HuH-7.5 (cell line): ENCODE measurements around the gene CDK5RAP1.

Experiments
- DNase-seq: peaks from one replicate; pipeline ENCODE4 v3.0.0; 2011; ENCODE audit warnings: low spot score

CDK5RAP1 gene

DNA sequence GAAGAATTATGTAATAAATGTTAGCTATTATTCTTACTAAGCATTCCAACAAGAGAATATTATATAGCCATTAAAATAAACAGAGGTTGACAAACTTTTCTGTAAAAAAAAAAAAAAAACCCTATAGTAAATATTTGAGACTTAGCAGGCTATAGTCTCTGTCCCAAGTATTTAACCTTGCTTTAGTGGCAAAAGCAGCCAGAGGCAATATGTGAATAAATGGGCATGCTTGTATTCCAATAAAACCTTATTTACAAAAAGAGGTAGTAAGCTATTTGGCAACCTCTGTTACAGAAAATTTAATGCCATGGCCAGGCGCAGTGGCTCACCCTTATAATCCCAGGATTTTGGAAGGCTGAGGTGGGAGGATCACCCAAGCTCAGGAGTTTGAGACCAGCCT is 14.6 kb downstream of the CDK5RAP1 start:
- no peak for DNase-seq

DNA sequence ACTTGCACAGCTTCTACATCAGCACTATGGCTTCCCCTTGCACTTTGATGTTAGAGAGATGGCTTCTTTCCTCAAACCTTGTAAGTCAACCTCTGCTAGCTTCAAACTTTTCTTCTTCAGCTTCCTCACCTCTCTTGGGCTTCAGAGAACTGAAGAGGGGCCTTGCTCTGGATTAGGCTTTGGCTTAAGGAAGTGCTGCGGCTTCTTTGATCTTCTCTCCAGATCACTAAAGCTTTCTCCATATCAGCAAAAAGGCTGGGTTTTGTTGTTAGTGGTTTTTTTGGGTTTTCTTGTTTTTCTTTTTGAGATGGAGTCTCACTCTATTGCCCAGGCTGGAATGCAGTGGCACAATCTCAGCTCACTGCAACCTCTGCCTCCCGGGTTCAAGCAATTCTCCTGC is 24.0 kb downstream of the CDK5RAP1 start:
- no peak for DNase-seq

DNA sequence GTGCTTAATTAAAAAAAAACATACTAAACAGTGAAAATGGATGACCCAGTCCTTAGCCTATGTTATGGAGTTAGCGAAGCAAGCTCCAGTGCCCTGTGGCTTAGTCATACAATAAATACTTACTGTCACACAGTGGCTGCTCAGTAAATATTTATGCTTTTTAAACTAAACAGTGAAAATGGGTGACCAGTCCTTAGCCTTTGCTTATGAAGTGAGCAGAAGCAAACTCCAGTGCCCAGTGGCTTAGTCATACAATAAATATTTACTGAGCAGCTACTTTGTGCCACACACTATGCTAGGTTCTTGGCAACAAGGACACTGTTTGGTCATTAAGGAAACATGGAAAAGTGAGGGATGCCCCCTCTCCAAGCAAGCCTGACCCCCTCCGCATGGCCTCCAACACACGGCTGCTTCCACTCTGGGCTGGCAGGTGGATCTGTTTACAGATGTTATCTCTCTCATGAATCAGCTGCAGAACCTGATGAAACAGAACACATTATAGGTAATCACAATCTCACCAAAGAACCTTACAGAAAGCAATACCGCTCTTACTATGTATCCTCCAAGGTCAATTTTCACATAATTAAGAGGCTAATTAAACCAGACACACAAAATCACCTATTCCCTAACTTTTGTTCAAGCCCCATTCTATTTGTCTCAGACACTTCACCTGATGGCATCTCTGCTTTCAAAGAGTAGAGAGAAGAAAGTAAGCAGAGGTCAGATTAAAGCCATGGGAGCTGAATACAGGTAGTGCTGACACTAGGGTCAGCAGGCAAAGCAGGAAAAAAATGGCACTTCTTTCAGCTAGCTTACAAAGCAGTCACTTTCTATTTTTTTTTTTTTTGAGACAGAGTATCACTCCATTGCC is 27.3 kb downstream of the CDK5RAP1 start:
- peak; percentile 65 for DNase-seq

DNA sequence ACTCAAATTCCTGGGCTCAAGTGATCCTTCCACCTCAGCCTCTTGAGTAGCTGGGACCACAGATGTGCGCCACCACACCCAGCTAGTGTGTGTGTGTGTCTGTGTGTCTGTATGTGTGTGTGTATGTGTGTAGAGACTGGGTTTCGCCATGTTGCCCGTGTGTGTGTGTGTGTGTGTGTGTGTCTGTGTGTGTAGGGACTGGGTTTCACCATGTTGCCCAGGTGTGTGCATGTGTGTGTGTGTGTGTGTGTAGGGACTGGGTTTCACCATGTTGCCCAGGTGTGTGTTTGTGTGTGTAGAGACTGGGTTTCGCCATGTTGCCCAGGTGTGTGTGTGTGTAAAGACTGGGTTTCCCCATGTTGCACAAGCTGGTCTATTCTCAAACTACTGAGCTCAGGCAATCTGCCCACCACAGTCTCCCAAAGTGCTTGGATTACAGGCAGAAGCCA is 28.3 kb downstream of the CDK5RAP1 start:
- no peak for DNase-seq

DNA sequence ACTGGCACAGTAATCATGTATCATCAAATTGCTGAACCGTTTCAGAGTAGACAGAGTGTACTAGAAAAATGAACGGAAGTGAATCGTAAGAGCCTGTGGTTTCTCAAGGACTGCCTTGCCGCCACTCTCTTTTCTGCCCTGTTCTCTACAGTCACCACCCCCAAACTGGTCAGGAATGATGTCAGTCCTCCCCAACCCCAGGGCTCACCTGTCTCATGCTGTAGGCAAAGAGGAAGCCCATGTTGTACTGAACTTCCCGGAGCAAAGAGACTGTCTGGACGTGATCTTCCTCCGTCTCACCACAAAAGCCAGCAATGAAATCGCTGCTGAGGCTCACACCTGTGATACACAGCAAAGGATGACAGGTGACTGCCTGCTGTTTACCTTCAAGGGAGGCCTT is 31.0 kb downstream of the CDK5RAP1 start:
- no peak for DNase-seq

DNA sequence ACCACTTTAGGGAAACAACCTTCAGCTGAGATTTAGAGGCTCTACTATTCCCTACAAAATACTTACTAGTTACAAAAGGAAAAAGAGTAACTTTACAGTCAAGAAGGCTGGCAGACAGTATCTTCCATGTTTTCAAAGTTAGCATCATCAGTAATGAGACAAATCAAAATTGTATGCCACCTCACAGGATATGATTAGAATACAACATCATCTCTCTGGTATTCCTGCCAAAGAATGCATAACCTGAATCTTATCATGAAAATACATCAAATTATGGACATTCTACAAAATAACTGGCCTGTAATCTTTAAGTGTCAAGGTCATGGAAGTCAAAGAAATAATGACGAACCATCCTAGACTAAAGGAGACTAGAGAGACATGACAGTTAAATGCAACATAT is 38.4 kb downstream of the CDK5RAP1 start:
- no peak for DNase-seq

DNA sequence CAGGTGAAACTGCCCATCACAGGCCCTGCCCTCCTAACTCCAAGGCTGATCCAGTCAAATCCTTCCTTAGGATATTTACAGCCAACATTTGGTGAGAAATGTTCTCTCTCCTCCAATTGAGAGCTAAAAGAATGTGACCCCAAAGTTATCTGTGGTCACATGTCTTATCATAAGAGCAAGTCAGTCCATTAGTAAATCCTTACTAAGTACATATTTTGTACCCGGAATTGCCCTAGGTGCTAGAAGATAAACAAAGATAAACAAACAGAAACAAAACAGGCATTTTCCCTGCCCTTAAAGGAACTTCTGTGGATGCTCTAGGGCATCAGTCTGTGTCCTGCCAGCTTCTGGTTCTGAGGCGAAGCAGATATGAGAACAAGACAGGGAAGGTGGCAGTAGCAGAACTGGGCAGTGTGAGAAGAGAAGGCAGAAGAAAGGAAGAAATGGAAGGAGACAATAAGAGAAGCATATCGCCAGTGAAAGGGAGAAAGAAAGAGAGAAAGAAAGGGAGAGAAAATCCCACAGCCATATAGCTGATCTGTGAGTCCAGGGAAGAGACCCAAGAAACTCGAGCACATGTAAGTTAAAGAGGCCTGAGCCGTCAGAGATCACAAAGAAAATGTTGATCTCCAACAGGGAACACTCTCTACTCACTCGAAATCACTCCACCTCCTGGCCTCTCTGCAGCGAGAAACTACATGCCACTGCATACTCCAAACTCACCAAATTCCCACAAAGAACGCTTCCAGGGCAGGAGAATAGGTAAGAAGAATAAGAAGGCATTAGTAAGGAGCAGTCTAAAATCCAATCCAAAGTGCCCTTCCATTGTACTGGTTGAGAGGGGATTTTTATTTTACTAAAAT is 41.7 kb downstream of the CDK5RAP1 start:
- DNase-seq: no peak

DNA sequence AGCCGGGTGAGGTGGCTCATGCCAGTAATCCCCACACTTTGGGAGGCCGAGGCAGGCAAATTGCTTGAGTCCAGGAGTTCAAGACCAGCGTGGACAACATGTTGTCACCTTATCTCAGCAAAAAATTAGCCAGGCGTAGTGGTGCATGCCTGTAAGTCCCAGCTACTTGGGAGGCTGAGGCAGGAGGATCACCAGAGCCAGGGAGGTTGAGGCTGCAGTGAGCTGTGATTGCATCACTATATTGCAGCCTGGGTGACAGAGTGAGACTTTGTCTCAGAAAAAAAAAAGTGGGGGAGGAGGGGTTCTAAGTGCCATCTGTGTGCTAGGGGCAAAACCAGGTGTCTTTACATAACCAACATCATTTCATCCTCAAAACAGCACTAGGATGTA is 48.3 kb downstream of the CDK5RAP1 start:
- no peak for DNase-seq

DNA sequence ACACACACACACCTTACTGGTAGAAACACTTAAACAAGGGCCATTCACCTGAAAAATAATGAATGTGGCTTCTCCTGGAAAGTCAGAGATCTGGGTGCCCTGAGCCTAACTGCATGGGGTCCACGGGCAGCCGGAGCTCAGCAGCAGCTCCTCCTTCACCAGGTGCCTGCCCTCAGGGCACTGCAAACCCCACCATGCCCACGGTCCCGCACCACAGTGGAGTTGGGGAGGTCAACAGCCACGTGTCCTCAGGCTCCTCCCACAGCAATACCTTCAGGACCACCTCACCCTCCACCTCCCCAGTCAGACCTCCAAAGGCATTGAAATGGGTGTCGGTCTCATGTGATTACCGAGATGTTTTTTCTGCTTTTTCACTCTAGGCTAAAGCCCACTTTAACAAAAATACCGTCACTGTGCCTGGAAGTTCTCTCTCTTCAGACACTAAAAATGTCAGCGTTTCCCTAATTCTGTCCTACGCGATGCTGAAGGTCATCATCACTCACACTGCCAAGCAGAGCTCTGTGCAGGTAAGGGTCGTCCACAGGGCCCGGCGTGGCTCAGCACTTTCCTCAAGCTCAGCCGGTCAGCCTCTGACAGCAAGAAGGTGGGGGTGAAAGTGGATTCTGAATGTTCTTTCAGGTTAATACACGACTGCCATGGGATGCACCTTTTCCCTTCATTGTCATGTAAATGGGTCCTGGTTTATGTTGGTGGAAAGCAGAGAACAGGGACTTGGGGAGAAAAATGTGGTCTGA is 48.9 kb downstream of the CDK5RAP1 start:
- no peak for DNase-seq

DNA sequence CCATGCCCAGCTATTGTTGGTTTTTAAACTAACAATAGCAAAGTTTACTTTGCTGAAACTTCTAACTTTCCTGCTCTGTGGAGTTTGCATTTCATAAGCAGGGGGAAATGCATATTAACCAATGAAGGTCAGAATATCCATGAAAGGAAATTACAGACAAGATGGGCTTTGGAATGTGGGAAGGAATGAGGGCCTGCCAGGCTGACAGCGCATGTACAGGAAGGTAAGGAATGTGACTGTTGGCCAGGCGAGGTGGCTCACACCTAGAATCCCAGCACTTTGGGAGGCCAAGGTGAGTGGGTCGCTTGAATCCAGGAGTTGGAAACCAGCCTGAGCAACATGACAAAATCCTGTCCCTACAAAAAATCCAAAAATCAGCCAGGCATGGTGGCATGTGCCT is 49.6 kb downstream of the CDK5RAP1 start:
- DNase-seq: no peak

DNA sequence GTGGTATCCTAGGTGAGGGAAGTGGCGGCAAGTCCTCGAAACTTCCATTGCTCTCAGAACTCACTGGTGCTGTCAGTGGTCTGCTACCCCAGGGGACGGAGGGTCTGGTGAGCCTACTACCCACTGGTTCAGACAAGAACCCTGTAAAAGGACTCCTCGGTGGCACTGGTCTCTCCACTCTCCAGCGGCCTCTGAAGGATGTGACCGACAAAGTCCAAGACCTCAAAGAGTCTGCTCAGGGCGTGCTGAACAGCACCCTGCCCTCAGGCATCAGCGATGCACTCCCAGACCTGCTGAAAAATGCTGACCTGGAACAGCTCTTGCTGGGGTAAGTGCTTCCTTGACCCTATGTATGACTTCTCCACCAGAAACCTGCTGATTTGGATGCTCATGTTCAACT is 51.8 kb downstream of the CDK5RAP1 start:
- DNase-seq: no peak

DNA sequence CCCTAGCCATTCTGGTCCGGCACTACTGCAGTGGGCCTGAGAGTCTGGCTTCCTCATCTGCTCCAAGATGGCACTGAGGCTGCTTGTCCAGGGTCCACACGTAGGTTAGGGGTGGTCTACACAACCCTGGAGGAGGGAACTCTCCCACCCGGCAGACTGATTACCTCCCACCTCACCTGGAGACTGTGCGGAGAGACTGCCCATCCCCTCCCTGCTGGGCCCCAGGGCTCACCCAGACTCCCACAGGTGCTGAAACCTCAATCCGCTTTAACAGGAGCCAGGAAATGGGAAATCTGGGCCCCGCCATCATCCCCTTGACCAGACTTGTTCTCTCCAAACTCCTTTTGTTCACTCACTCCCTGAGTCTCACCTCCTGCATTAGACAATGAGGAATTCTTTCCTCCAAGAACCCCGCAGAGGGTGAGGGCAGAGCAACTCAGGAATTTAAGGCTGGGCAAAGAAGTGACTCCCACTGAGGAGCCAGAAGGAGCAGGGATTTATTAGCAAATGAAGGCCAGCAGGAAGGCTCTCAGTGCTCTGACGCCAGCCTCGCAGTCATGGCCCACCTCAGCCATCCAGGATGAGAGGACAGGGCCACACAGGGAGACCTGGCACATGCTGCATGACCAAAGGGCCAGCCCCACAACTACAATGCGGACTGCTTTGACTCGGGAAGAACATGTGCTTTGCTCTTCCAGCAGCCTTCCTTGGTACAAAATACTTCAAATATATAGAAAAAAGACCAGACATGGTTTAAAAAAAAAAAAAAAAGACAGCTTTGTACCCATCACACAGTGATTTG is 53.0 kb downstream of the CDK5RAP1 start:
- no peak for DNase-seq

DNA sequence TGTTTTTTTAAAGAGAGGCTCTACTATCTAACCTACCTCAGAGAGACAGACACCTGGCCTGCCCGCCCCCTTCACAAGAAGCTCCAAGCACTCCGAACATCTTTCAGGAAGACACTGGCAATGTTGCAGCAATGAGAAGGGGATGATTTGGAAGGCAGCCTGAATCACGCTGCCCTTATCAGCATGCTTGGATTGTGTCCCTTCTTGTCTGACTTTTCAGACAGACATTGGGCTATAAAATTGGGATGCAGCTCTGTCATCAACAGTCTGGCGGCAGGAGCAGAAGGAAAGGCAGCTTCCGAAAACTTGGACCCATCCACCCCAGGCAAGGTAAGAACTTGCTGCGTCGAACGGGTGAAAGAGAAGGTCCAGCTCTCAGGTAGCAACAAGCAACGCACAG is 56.0 kb downstream of the CDK5RAP1 start:
- DNase-seq: no peak

DNA sequence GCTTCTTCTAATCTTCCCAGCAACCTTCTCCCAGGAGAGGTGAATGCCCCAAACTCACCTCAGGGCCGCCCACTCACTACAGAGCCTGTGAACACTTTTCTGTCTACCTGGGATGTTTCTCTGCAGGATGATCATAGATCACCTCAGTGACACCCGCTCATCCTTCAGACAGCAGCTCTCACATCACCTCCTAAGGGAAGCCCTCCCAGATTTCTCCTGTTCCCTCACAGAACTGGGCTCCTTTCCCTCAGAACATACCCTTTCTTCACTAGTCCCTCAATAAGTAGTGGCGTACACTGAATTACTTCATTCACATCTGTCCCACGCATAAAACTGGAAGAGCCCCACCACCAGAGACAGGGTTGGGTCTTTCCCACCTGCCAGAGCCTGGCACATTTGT is 57.8 kb downstream of the CDK5RAP1 start:
- DNase-seq: no peak

DNA sequence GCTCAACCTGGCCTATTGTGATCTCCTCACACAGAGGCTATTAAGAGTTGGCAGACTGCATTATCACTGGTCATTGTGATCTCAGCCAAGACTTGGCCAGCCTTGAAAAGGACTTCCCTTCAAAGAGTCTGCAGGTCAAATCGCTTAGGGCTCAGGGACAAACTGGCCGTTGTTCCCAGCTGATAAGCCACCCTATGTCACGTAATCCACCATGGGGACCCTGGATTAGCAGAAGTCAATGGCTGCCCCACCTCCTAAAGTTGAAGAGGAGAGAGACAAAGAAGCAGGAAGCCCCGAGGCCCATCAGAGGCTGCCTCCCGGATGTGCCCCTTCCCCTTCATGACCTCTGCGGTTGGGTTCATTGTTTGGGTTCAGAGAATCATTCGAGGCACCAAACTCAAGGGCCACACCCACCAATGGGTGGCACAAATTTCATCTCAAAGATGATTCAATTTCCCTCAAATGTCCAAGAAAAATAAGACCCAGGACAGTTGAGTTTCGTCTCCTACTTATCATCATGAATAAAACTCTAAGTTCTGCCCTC is 61.7 kb downstream of the CDK5RAP1 start:
- DNase-seq: no peak

DNA sequence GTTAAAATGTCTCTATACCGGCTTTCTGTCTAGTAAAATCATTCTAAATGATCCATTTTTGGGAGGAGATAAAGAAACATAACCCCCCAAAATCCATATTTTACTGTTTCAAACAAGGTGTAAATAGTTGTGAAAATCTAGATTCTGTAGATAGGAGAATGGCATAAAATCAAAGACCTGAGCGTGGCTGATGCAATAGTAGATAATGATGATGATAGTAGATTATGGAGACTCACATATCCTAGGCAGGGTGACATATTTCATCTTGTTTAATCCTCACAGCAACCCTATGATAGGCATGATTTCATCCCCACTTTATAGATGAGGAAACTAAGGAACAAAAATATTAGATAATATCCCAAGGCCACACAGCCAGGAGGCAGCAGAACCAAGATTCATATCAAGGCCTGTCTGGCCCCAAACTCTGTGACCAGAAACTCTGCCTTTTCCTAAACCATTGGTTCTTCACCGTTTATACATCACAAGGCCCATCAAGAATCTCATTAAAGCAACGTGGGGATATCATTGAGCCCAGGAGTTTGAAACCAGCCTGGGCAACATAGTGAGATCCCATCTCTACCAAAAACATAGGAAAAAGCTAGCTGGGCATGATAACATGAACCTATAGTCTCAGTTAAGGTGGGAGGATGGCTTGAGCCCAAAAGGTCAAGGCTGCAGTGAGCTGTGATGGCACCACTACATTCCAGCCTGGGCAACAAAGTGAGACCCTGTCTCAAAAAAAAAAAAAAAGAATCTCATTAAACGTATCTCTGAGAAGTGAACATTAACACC is 62.7 kb downstream of the CDK5RAP1 start:
- no peak for DNase-seq

DNA sequence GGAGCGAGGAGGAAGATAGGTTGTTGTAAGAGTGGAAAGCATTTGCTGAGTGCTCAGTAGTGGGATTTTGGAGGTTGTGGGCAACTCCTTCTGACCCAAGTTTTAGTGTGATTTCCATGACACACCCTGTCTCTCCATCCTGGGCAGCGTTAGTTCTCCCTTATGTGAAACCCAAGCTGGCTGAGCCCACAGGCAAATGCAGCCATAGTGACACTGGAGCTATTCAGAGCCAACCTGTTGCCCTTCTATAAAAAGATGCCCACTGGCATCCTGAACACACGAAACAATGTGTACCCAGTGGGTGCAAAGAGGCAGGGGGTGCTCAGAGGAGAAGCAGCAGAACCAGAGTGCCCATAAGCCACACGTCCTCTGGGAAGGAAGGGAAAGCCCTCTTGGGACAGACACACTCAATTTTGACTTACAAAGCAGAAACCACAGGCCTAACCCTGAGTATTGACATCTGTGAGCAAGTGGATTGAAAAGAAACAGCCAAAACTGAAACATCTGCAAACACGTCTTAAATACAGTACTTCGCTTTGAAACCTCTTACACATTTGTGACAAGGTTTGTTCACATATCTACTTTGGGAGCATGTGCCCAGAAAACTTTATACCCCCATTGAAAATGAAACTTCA is 63.7 kb downstream of the CDK5RAP1 start:
- DNase-seq: no peak

DNA sequence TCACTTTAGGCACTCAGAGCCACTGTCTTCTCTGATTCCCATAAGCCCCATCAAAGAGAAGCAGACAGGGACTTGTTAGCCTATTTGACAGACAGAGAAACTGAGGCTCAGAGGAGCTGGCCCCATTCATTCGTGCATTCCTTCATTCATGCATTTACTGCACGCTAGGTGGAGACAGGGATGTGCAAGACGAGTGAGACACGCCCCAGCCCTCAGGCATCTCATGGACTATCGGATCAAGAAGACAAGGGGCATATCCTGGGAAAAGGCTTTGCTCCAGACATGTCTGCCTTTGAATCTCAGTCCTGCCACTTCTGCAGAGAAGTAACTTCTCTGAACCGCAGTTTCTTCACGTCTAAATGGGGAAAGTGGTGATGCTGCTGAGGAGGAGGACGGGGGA is 64.2 kb downstream of the CDK5RAP1 start:
- no peak for DNase-seq

DNA sequence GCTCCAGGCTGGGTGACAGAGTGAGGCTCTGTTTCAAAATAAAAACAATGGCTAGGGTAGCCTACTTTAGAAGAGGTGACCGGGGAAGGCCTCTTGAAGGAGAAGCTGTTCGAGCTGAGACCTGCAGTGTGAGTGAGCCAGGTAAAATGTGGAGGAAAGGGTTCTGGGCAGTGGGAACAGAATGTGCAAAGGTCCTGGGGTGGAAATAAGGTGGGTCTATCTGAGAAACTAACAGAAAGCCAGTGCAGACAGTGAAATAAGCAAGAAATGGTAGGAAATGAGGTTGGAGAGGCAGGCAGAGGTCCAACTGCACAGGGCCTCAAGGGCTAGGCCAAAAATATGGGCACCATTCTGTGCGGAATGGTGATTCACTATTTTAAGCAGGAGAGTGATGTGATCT is 64.9 kb downstream of the CDK5RAP1 start:
- DNase-seq: no peak

DNA sequence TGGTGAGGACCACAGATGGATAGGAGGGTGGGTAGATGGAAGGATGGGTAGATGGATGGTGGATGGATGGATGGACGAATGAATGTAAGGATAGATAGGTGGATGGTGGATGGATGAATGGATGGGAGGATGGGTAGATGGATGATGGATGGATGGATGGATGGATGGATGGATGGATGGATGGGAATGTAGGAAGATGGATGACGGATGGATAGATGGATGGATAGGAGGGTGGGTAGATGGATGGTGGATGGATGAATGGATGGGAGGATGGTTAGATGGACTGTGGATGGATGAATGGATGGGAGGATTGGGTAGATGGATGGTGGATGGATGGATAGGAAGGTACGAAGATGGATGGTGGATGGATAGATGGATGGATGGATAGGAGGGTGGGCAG is 67.2 kb downstream of the CDK5RAP1 start:
- no peak for DNase-seq
